Aorta (tissue), 5 donors: ENCODE measurements around the gene HK1. TPM values are rescaled to one million over a fixed set of nuclear protein-coding genes. Genes with fewer than 3 reads are reported as not detected.
A peak's percentile ranks its signal among the peaks of the same experiment; 100 is the strongest.

ENCODE experiments used
- ATAC-seq: fragments of 200-7000 bp; cut with Tn5 transposase; one replicate; pipeline ENCODE4 v1.9.1; 2022; ENCODE audit warnings: moderate library complexity; ENCODE audit not compliant: low FRiP score
- DNase-seq, 2 donors: peaks; one replicate each; pipeline ENCODE4 v3.0.0-alpha.2; 2020
- H3K27ac ChIP-seq, 2 donors: one replicate each; pipeline ENCODE4 v1.5.1; 2013; ENCODE audit warnings: low read length in 2 of 2, mild to moderate bottlenecking in 2 of 2, moderate library complexity in 2 of 2, control low read depth in 1 of 2, inconsistent platforms in 1 of 2, low read depth in 1 of 2
- H3K27me3 ChIP-seq, 2 donors: one replicate each; pipeline ENCODE4 v1.6.1; 2013; ENCODE audit warnings: control low read depth in 1 of 2, low read length in 1 of 2, mild to moderate bottlenecking in 1 of 2, moderate library complexity in 1 of 2; ENCODE audit not compliant: insufficient read depth in 2 of 2, control insufficient read depth in 1 of 2
- H3K36me3 ChIP-seq, 2 donors: one replicate each; pipeline ENCODE4 v1.6.1; 2013; ENCODE audit warnings: control low read depth in 1 of 2, low read length in 1 of 2, mild to moderate bottlenecking in 1 of 2; ENCODE audit not compliant: insufficient read depth in 2 of 2, control insufficient read depth in 1 of 2
- H3K4me1 ChIP-seq, 2 donors: one replicate each; pipeline ENCODE4 v1.6.1; 2013; ENCODE audit warnings: low read length in 2 of 2, control low read depth in 1 of 2, mild to moderate bottlenecking in 1 of 2, moderate library complexity in 1 of 2; ENCODE audit not compliant: insufficient read depth in 2 of 2, control insufficient read depth in 1 of 2
- H3K4me3 ChIP-seq, 2 donors: one replicate each; pipeline ENCODE4 v1.5.1; 2013; ENCODE audit warnings: low read length in 2 of 2, control low read depth in 1 of 2, mild to moderate bottlenecking in 1 of 2
- H3K9me3 ChIP-seq: one replicate; pipeline ENCODE4 v1.6.1; 2013; ENCODE audit warnings: mild to moderate bottlenecking, low read length; ENCODE audit not compliant: control insufficient read depth
- WGBS, 2 donors: extraction: QIAGEN DNeasy Blood & Tissue Kit; methylation state at CpG; one replicate each; pipeline ENCODE4 v1.1.7; 2013; 5-methylcytosine and 5-hydroxymethylcytosine counted together
- intact Hi-C, 2 donors: fragments of 100-400 bp; cut with DNase I; formaldehyde crosslinking; loops; one replicate each; pipeline versions ENCODE4 v1.14.2 to v1.15.0; 2022
- polyA plus RNA-seq, 2 donors: library from polyadenylated mRNA; stranded (reverse); fragments of 200-250 nt; gene quantifications; one replicate each; pipeline ENCODE4 v1.2.3, GENCODE V29; 2013
- total RNA-seq, 2 donors: library from RNA; stranded (reverse); fragmentation: NEBNext Ultra II Directional; extraction: Animal tissue kit (Norgen Biotek cat#: 25700); gene quantifications; one replicate each; pipeline ENCODE4 v1.2.1, GENCODE V29; 2021
- donor health status: healthy with polysubstance abuse.
- donor health status: Bipolar disorder and iron deficiency.
- donor health status: DM: no; HTN: no; CAD: no.
- donor health status: DM: no; HTN: no; CAD: no.
- donor health status: DM: yes; HTN: yes; CAD: no.

HK1 gene
- total and polyA plus RNA-seq, 4 donors: 41.7 to 133 (median 92.2) TPM

GRCh38 chr10:69416695-69417094 lies 138.4 kb downstream of the HK1 start, which contains the start of gene TACR2:
Gene TACR2 (minus strand): TSS chr10:69416918. CDS start chr10:69416323, 595 bp downstream.
- no peaks in the 10 kb centered on the region for H3K4me1 ChIP-seq
- H3K27ac ChIP-seq: no peak within 1 kb of the TSS
- no peaks in the 10 kb centered on the region for H3K36me3 ChIP-seq
- no peaks in the 10 kb centered on the region for H3K9me3 ChIP-seq
- H3K27me3 ChIP-seq: no peaks in the 10 kb centered on the region
- intact Hi-C loops: loop anchor here in 1 of 2 donors (10.0 kb wide), 1 partner anchor 218 kb away; the partner anchor contains the start of gene FAM241B
- no peak within 1 kb of the TSS for H3K4me3 ChIP-seq
- 6 to 11% methylated on average over 10 of the region's 10 CpGs for WGBS, 2 donors
- peak in 1 of 2 donors; percentile 75 for DNase-seq
- ATAC-seq: no peak

- H3K27ac ChIP-seq: no peak overlapping the region
These were observed 139.2 kb downstream of the HK1 start for GRCh38 chr10:69417542-69417941.

GRCh38 chr10:69418052-69418752 lies 139.9 kb downstream of the HK1 start:
- Histone ChIP-seq H3K27ac (no peak overlapping the region), H3K36me3 (no peaks in the 10 kb centered on the region), H3K9me3 (no peaks in the 10 kb centered on the region), H3K4me1 (no peaks in the 10 kb centered on the region), H3K27me3 (no peaks in the 10 kb centered on the region), H3K4me3 (no peak overlapping the region)
- DNase-seq: peak in 1 of 2 donors; percentile 32
- intact Hi-C loops: loop anchor here in 1 of 2 donors (10.0 kb wide), 1 partner anchor 217 kb away; the partner anchor contains the start of gene FAM241B
- 91 to 94% methylated on average over 8 of the region's 8 CpGs for WGBS, 2 donors
- no peak for ATAC-seq

More at GRCh38 chr10:69417542-69417941, 139.2 kb downstream of the HK1 start:
- Histone ChIP-seq H3K4me3 (no peak overlapping the region), H3K4me1 (no peaks in the 10 kb centered on the region), H3K36me3 (no peaks in the 10 kb centered on the region), H3K27me3 (no peaks in the 10 kb centered on the region), H3K9me3 (no peaks in the 10 kb centered on the region)
- intact Hi-C loops: loop anchor here in 1 of 2 donors (10.0 kb wide), 1 partner anchor 217 kb away; the partner anchor contains the start of gene FAM241B
- peak in 1 of 2 donors; percentile 57 for DNase-seq
- 83 to 88% methylated on average over 11 of the region's 11 CpGs for WGBS, 2 donors
- ATAC-seq: no peak

- DNase-seq: peak in 1 of 2 donors; percentile 64
- 94 to 95% methylated on average over 18 of the region's 18 CpGs for WGBS, 2 donors
- Histone ChIP-seq H3K27ac (no peak overlapping the region), H3K27me3 (no peaks in the 10 kb centered on the region), H3K4me1 (no peaks in the 10 kb centered on the region), H3K4me3 (no peak overlapping the region), H3K36me3 (no peaks in the 10 kb centered on the region), H3K9me3 (no peaks in the 10 kb centered on the region)
- intact Hi-C loops: loop anchor here in 1 of 2 donors (10.0 kb wide), 1 partner anchor 216 kb away; the partner anchor contains the start of gene FAM241B
- no peak for ATAC-seq
These were observed 140.9 kb downstream of the HK1 start for GRCh38 chr10:69419096-69419743.

GRCh38 chr10:69419744-69420126 lies 141.4 kb downstream of the HK1 start:
- no peak overlapping the region for H3K27ac ChIP-seq
- no peaks in the 10 kb centered on the region for H3K4me1 ChIP-seq
- intact Hi-C loops: loop anchor here in 1 of 2 donors (10.0 kb wide), 1 partner anchor 215 kb away; the partner anchor contains the start of gene FAM241B
- WGBS, 2 donors: 78 to 84% methylated on average over 11 of the region's 11 CpGs
- no peaks in the 10 kb centered on the region for H3K27me3 ChIP-seq
- ATAC-seq: no peak
- H3K4me3 ChIP-seq: no peak overlapping the region
- peak in 1 of 2 donors; percentile 70 for DNase-seq
- no peaks in the 10 kb centered on the region for H3K36me3 ChIP-seq
- no peaks in the 10 kb centered on the region for H3K9me3 ChIP-seq

- intact Hi-C loops: no loop called here
- ATAC-seq (no peak), DNase-seq (peak in 1 of 2 donors; percentile 72)
- H3K9me3 ChIP-seq: no peaks in the 10 kb centered on the region
- no peak overlapping the region for H3K27ac ChIP-seq
- H3K27me3 ChIP-seq: no peaks in the 10 kb centered on the region
- 67 to 79% methylated on average over 13 of the region's 13 CpGs for WGBS, 2 donors
- no peaks in the 10 kb centered on the region for H3K4me1 ChIP-seq
- H3K36me3 ChIP-seq: no peaks in the 10 kb centered on the region
- H3K4me3 ChIP-seq: no peak overlapping the region
These were observed 143.5 kb downstream of the HK1 start for GRCh38 chr10:69421611-69422308.

- Histone ChIP-seq H3K9me3 (no peaks in the 10 kb centered on the region), H3K4me3 (no peak overlapping the region), H3K4me1 (no peaks in the 10 kb centered on the region), H3K36me3 (no peaks in the 10 kb centered on the region), H3K27ac (no peak overlapping the region), H3K27me3 (no peaks in the 10 kb centered on the region)
- 87 to 88% methylated on average over 4 of the region's 4 CpGs for WGBS, 2 donors
- ATAC-seq (no peak), DNase-seq (peak in 1 of 2 donors; percentile 26)
- intact Hi-C loops: no loop called here
These were observed 144.4 kb downstream of the HK1 start for GRCh38 chr10:69422676-69423075.

GRCh38 chr10:69425041-69425440 lies 146.7 kb downstream of the HK1 start:
- Histone ChIP-seq H3K27me3 (no peaks in the 10 kb centered on the region), H3K4me3 (no peak overlapping the region), H3K9me3 (no peaks in the 10 kb centered on the region), H3K36me3 (no peaks in the 10 kb centered on the region), H3K27ac (no peak overlapping the region), H3K4me1 (no peaks in the 10 kb centered on the region)
- no peak for ATAC-seq
- WGBS, 2 donors: 82 to 95% methylated on average over 2 of the region's 2 CpGs
- intact Hi-C loops: no loop called here
- DNase-seq: no peak
